Measurements from ENCODE around the gene MAPKAPK5. TPM values are rescaled to one million over a fixed set of nuclear protein-coding genes. Genes with fewer than 3 reads are reported as not detected.

The MAPKAPK5 gene, protein sequence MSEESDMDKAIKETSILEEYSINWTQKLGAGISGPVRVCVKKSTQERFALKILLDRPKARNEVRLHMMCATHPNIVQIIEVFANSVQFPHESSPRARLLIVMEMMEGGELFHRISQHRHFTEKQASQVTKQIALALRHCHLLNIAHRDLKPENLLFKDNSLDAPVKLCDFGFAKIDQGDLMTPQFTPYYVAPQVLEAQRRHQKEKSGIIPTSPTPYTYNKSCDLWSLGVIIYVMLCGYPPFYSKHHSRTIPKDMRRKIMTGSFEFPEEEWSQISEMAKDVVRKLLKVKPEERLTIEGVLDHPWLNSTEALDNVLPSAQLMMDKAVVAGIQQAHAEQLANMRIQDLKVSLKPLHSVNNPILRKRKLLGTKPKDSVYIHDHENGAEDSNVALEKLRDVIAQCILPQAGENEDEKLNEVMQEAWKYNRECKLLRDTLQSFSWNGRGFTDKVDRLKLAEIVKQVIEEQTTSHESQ
- 24.3 and 34.2 TPM in 2 replicates for total RNA-seq

GRCh38 chr12:111841750-111842555 lies at the start of gene MAPKAPK5:
Gene MAPKAPK5 (plus strand): TSS chr12:111842228. CDS start chr12:111842734, 506 bp downstream.

Small RNA genes within 50 kb of the gene (small RNA-seq; reads per million reads assigned to genes)
- not detected for gene MIR6761

Other genes with a start within 250 kb of the MAPKAPK5 start
- 41.1 and 45.1 TPM in 2 replicates for gene ATXN2, start 242.9 kb upstream of the MAPKAPK5 start, total RNA-seq
- gene BRAP, start 156.3 kb upstream of the MAPKAPK5 start, total RNA-seq = 17.4 and 20.8 TPM in 2 replicates
- gene ACAD10, start 156.2 kb upstream of the MAPKAPK5 start, total RNA-seq = 16.2 and 32.2 TPM in 2 replicates
- gene ALDH2, start 75.3 kb upstream of the MAPKAPK5 start, total RNA-seq = 6.2 and 6.3 TPM in 2 replicates
- 3.8 and 9.0 TPM in 2 replicates for gene TMEM116, start 170.9 kb downstream of the MAPKAPK5 start, total RNA-seq
- 34.1 and 64.4 TPM in 2 replicates for gene ERP29, start 171.2 kb downstream of the MAPKAPK5 start, total RNA-seq